PC-3 (cell line): ENCODE data around the gene CPEB1. TPM values are rescaled to one million over a fixed set of nuclear protein-coding genes. Genes with fewer than 3 reads are reported as not detected.
A peak's percentile ranks its signal among the peaks of the same experiment; 100 is the strongest.

Source experiments
- ATAC-seq: fragments of 200-7000 bp; cut with Tn5 transposase; 2 replicates; pipeline ENCODE4 v1.9.1; 2020; ENCODE audit warnings: mild to moderate bottlenecking, moderate library complexity
- BruUV-seq: library from RNA; stranded (reverse); fragments of 400-500 nt; replicated peaks from 2 replicates; lab custom pipeline; 2021; lab: Mats Ljungman, UMichigan
- CTCF ChIA-PET: fragments of 300-600 bp; sonication (Branson Sonifier 250); formaldehyde crosslinking; loops from one replicate; lab custom pipeline; 2022; ENCODE audit warnings: antibody characterized with exemption; lab: Charles Lee
- POLR2A ChIA-PET: fragments of 300-600 bp; sonication (Branson Sonifier 250); formaldehyde crosslinking; loops from one replicate; lab custom pipeline; 2022; ENCODE audit warnings: antibody characterized with exemption; ENCODE audit not compliant: unreplicated experiment; lab: Charles Lee
- DNase-seq: peaks from one replicate; pipeline ENCODE4 v3.0.0-alpha.2; 2015
- H2AFZ ChIP-seq: fragments of 300-600 bp; sonication (generic); 2 replicates; pipeline ENCODE4 v1.6.0; 2016; ENCODE audit warnings: antibody characterized with exemption, low read length
- H3F3A ChIP-seq: fragments of 300-600 bp; sonication (generic); one replicate; pipeline ENCODE4 v1.6.0; 2017; ENCODE audit warnings: antibody characterized with exemption, low read length, control low read depth, mild to moderate bottlenecking; ENCODE audit not compliant: unreplicated experiment
- H3K27ac ChIP-seq: fragments of 300-600 bp; sonication (generic); 2 replicates; pipeline ENCODE4 v1.5.1; 2016; ENCODE audit warnings: mild to moderate bottlenecking, low read length
- H3K27me3 ChIP-seq: fragments of 300-600 bp; sonication (generic); 2 replicates; pipeline ENCODE4 v1.6.1; 2016; ENCODE audit warnings: low read length, mixed read lengths
- H3K36me3 ChIP-seq: fragments of 300-600 bp; sonication (generic); 2 replicates; pipeline ENCODE4 v1.6.1; 2016; ENCODE audit warnings: low read depth, mixed run types, low read length, mixed read lengths
- H3K4me1 ChIP-seq: fragments of 300-600 bp; sonication (generic); 2 replicates; pipeline ENCODE4 v1.5.1; 2016; ENCODE audit warnings: low read length; ENCODE audit not compliant: insufficient read depth
- H3K4me2 ChIP-seq: fragments of 300-600 bp; sonication (generic); 2 replicates; pipeline ENCODE4 v1.6.0; 2016; ENCODE audit warnings: low read length
- H3K4me3 ChIP-seq: fragments of 300-600 bp; sonication (generic); 2 replicates; pipeline ENCODE4 v1.5.1; 2016; ENCODE audit warnings: mild to moderate bottlenecking, low read length, mixed read lengths
- H3K79me2 ChIP-seq: fragments of 300-600 bp; sonication (generic); 2 replicates; pipeline ENCODE4 v1.6.1; 2017; ENCODE audit warnings: low read length, mixed read lengths
- H3K9ac ChIP-seq: fragments of 300-600 bp; sonication (generic); 2 replicates; pipeline ENCODE4 v1.6.0; 2016; ENCODE audit warnings: mild to moderate bottlenecking, low read length
- H3K9me2 ChIP-seq: fragments of 300-600 bp; sonication (generic); replicated peaks from 2 replicates; pipeline ENCODE4 v1.6.1; 2016; ENCODE audit warnings: mixed run types, low read length, mixed read lengths
- H3K9me3 ChIP-seq: fragments of 300-600 bp; sonication (generic); 2 replicates; pipeline ENCODE4 v1.6.1; 2016; ENCODE audit warnings: low read length, mixed read lengths
- H4K20me1 ChIP-seq: fragments of 300-600 bp; sonication (generic); 2 replicates; pipeline ENCODE4 v1.6.1; 2016; ENCODE audit warnings: low read length, mixed read lengths
- EZH2 ChIP-seq: fragments of 300-600 bp; sonication (generic); IDR thresholded peaks from one replicate; pipeline ENCODE4 v1.6.1; 2017; ENCODE audit warnings: antibody characterized with exemption, mild to moderate bottlenecking, low read length; ENCODE audit not compliant: unreplicated experiment
- EZH2phosphoT487 ChIP-seq: fragments of 300-600 bp; sonication (generic); IDR thresholded peaks from 2 replicates; pipeline ENCODE4 v1.6.1; 2018; ENCODE audit warnings: mild to moderate bottlenecking, antibody characterized with exemption, low read length, borderline replicate concordance
- intact Hi-C: fragments of 100-400 bp; cut with micrococcal nuclease; formaldehyde crosslinking; loops from 2 replicates; pipeline ENCODE4 v1.9.0; 2023
- total RNA-seq: library from RNA; depleted of rRNA; stranded (reverse); fragments of >200 nt; gene quantifications from 2 replicates; pipeline ENCODE4 v1.2.3, GENCODE V29; 2014
- TF ChIP-seq, protein P1 (sequence below): fragments of 300-600 bp; sonication (generic); conservative IDR thresholded peaks from 2 replicates; pipeline ENCODE4 v1.5.1; 2017; ENCODE audit warnings: antibody characterized with exemption, low read depth, mild to moderate bottlenecking, low read length

Gene CPEB1
- total RNA-seq, 1 experiment from 2014 or later: 3.3 TPM

DNA sequence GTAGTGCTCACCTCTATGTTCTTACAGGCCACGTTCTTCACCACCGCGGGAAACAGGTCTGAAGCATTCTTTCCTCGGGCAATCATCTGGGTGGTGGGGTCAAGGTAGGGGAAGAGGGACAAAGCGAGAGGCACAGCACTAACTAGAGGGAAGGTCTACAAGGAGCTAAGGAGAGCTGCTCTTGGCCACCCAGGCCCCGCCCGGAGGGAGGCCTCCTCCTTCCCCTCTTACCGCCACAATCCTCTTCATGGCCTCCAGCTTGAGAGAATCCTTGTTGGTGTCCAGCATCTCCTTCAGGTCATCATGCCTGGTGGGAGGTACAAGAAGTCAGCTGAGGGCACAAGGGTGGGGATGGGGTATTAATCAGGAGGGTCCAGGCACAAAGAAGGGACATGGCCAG, 42.0 kb upstream of the CPEB1 start:
- Histone ChIP-seq H3K27ac (no peak overlapping the region), H2AFZ (no peak overlapping the region), H4K20me1 (no peaks in the 10 kb centered on the region), H3K36me3 (no peaks in the 10 kb centered on the region), H3K9ac (no peak overlapping the region), H3K9me2 (no peaks in the 10 kb centered on the region), H3K4me2 (no peak overlapping the region), H3K79me2 (no peaks in the 10 kb centered on the region), H3K27me3 (peaks cover 4% of the 10 kb centered on the region; the same call in 1 of the 2 replicates), H3F3A (no peaks in the 10 kb centered on the region), H3K9me3 (no peaks in the 10 kb centered on the region), H3K4me3 (no peak overlapping the region), H3K4me1 (no peaks in the 10 kb centered on the region)
- ATAC-seq (no peak), DNase-seq (no peak)
- ChIA-PET POLR2A (no interaction called here), CTCF (no interaction called here)
- no TSS peak for BruUV-seq
- TF ChIP-seq, protein P1, sequence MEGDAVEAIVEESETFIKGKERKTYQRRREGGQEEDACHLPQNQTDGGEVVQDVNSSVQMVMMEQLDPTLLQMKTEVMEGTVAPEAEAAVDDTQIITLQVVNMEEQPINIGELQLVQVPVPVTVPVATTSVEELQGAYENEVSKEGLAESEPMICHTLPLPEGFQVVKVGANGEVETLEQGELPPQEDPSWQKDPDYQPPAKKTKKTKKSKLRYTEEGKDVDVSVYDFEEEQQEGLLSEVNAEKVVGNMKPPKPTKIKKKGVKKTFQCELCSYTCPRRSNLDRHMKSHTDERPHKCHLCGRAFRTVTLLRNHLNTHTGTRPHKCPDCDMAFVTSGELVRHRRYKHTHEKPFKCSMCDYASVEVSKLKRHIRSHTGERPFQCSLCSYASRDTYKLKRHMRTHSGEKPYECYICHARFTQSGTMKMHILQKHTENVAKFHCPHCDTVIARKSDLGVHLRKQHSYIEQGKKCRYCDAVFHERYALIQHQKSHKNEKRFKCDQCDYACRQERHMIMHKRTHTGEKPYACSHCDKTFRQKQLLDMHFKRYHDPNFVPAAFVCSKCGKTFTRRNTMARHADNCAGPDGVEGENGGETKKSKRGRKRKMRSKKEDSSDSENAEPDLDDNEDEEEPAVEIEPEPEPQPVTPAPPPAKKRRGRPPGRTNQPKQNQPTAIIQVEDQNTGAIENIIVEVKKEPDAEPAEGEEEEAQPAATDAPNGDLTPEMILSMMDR: no peak
- no peak for TF ChIP-seq EZH2phosphoT487
- TF ChIP-seq EZH2: no peak
- intact Hi-C loops: no loop called here

DNA sequence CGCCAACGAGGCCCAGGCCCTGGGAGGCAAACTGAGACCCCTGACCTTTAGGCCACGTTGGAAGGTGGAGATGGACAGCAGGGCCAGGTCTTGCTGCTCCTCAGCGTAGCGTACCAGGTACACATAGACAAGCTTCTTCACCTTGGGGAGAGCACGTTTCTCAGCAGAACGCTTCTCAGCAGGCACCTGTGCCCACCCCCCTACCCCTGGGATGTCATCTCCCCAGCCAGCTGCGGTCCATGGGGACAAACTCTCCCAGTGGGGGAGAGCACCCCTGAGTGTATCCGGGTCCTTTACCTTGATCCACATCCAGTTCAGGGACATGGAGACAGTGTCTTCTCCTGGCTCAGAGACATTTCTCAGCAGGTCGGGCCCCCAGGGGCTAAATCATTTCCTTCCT, 41.5 kb upstream of the CPEB1 start:
- Histone ChIP-seq H3K9me3 (no peaks in the 10 kb centered on the region), H3K27ac (no peak overlapping the region), H3K36me3 (no peaks in the 10 kb centered on the region), H4K20me1 (no peaks in the 10 kb centered on the region), H3K9me2 (no peaks in the 10 kb centered on the region), H3K9ac (no peak overlapping the region), H3K27me3 (peaks cover 4% of the 10 kb centered on the region; the same call in 1 of the 2 replicates), H3F3A (no peaks in the 10 kb centered on the region), H2AFZ (no peak overlapping the region), H3K4me3 (no peak overlapping the region), H3K4me1 (no peaks in the 10 kb centered on the region), H3K79me2 (no peaks in the 10 kb centered on the region), H3K4me2 (no peak overlapping the region)
- intact Hi-C loops: no loop called here
- CTCF ChIA-PET: no interaction called here
- POLR2A ChIA-PET: no interaction called here
- DNase-seq: no peak
- ATAC-seq: no peak
- no TSS peak for BruUV-seq
- no peak for TF ChIP-seq EZH2
- TF ChIP-seq EZH2phosphoT487: no peak
- TF ChIP-seq, protein P1: no peak

DNA sequence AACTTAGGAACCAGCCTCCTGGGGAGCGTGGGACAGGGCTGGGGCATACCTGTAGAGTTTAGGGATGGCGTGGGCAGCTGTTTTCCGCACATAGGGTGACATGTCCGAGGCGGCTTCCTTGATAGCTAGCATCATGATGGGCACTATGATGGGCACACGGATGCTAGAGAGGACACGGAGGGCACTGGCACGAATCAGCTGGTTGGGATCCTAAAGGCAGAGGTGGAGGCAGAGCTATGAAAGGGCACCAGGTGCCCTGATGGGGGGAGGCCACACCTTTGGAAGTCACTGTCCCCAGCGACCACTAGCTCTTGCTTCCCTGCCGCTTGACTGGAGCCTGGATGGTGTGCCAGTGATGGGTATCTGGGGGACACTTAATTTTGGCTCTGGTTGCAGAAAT, 34.2 kb upstream of the CPEB1 start:
- intact Hi-C loops: no loop called here
- no peak overlapping the region for H3K27ac ChIP-seq
- POLR2A ChIA-PET: no interaction called here
- H3F3A ChIP-seq: no peaks in the 10 kb centered on the region
- H3K4me3 ChIP-seq: 0 out of 2 replicates have a peak overlapping the region, but pooled peaks have one; percentile 76
- H4K20me1 ChIP-seq: no peaks in the 10 kb centered on the region
- TF ChIP-seq, protein P1: no peak
- TF ChIP-seq EZH2 (no peak), EZH2phosphoT487 (no peak)
- no peaks in the 10 kb centered on the region for H3K36me3 ChIP-seq
- CTCF ChIA-PET: interaction anchor here (0.7 kb wide), 1 partner anchor 815 kb away, joined by 3 read pairs; no protein-coding TSS in a partner anchor
- DNase-seq (no peak), ATAC-seq (no peak)
- BruUV-seq: no TSS peak
- H3K4me1 ChIP-seq: no peaks in the 10 kb centered on the region
- no peak overlapping the region for H3K9ac ChIP-seq
- no peak overlapping the region for H2AFZ ChIP-seq
- no peaks in the 10 kb centered on the region for H3K9me2 ChIP-seq
- H3K27me3 ChIP-seq: peaks cover 12% of the 10 kb centered on the region
- H3K79me2 ChIP-seq: no peaks in the 10 kb centered on the region
- peak overlapping the region; percentile 83 for H3K4me2 ChIP-seq
- no peaks in the 10 kb centered on the region for H3K9me3 ChIP-seq
